BLaER1 treated with 17β-estradiol and CSF1 and Interleukin-3, amounts not matched to agents 10 nM and 100 nM (cell line): ENCODE measurements around the gene TUBA1C.
A peak's percentile ranks its signal among the peaks of the same experiment; 100 is the strongest.

Experiments used
- H3K27ac ChIP-seq, 11 experiments: shearing (Covaris generic); formaldehyde crosslinking; 2 replicates each; pipeline ENCODE4 v1.8.1; 2022
- H3K27me3 ChIP-seq, 11 experiments: shearing (Covaris generic); formaldehyde crosslinking; 2 replicates each; pipeline ENCODE4 v1.8.1; 2022
- H3K36me3 ChIP-seq, 11 experiments: shearing (Covaris generic); formaldehyde crosslinking; 2 replicates each; pipeline ENCODE4 v1.8.1; 2022
- H3K4me1 ChIP-seq, 10 experiments: shearing (Covaris generic); formaldehyde crosslinking; 2 replicates each; pipeline ENCODE4 v1.8.1; 2022
- H3K4me2 ChIP-seq, 11 experiments: shearing (Covaris generic); formaldehyde crosslinking; 2 replicates each; pipeline ENCODE4 v1.8.1; 2022
- H3K4me3 ChIP-seq, 10 experiments: shearing (Covaris generic); formaldehyde crosslinking; 2 replicates each; pipeline ENCODE4 v1.8.1; 2022
- H3K9ac ChIP-seq, 11 experiments: shearing (Covaris generic); formaldehyde crosslinking; 2 replicates each; pipeline ENCODE4 v1.8.1; 2022
- H3K9me3 ChIP-seq, 11 experiments: shearing (Covaris generic); formaldehyde crosslinking; replicated peaks in 1 of 11; 2 replicates each; pipeline ENCODE4 v1.8.1; 2022
- H4K20me1 ChIP-seq, 11 experiments: shearing (Covaris generic); formaldehyde crosslinking; 2 replicates each; pipeline ENCODE4 v1.8.1; 2022
- Cebpa-rat ChIP-seq, 11 experiments: shearing (Covaris generic); IDR thresholded peaks; 2 replicates each; pipeline ENCODE4 v1.8.1; 2022

TUBA1C gene

GRCh38 chr12:49264873-49265792 is at the start of gene TUBA1C:
TUBA1C (plus strand) TSS chr12:49265082; CDS start chr12:49265182, 100 bp downstream.
- H4K20me1 ChIP-seq, result peaks cover 36 to 52% (median 46%) of the 10 kb centered on the region in 11 experiments; a peak in 21 of 22 replicates

GRCh38 chr12:49219417-49220026 is 45.4 kb upstream of the TUBA1C start:
- no peak overlapping the region for H3K27ac ChIP-seq
- H3K27me3 ChIP-seq, result no peaks in the 10 kb centered on the region
- no peak for TF ChIP-seq Cebpa-rat (IDR thresholded peaks at IDR 0.05)
- H3K36me3 ChIP-seq, result no peaks in the 10 kb centered on the region
- H3K9ac ChIP-seq, result no peak overlapping the region
- no peaks in the 10 kb centered on the region for H4K20me1 ChIP-seq
- H3K4me3 ChIP-seq, result no peak overlapping the region
- H3K4me1 ChIP-seq, result peaks cover 16 to 84% (median 45%) of the 10 kb centered on the region in 10 experiments
- peak overlapping the region in 3 of 11 experiments; percentile 52 to 90 (median 61); a peak in 6 of 22 replicates for H3K4me2 ChIP-seq
- no peaks in the 10 kb centered on the region for H3K9me3 ChIP-seq

More at GRCh38 chr12:49264873-49265792, at the start of gene TUBA1C:
- Histone ChIP-seq H3K27ac (peak within 1 kb of the TSS; percentile 95 to 100 (median 97)), H3K9ac (peak within 1 kb of the TSS; percentile 95 to 100 (median 98)), H3K4me2 (peak within 1 kb of the TSS; percentile 85 to 99 (median 96)), H3K27me3 (no peaks in the 10 kb centered on the region), H3K9me3 (no peaks in the 10 kb centered on the region), H3K4me1 (peaks cover 66 to 85% (median 70%) of the 10 kb centered on the region in 10 experiments), H3K36me3 (peaks cover 25 to 45% (median 40%) of the 10 kb centered on the region in 11 experiments), H3K4me3 (peak within 1 kb of the TSS; percentile 85 to 99 (median 92))
- TF ChIP-seq Cebpa-rat (IDR thresholded peaks at IDR 0.05), result no peak

- H3K9ac ChIP-seq, result peak overlapping the region in 3 of 11 experiments; percentile 34 to 49 (median 43); a peak in 3 of 22 replicates
- no peaks in the 10 kb centered on the region for H3K27me3 ChIP-seq
- peak overlapping the region in 4 of 11 experiments; percentile 0 to 83 (median 18); a peak in 4 of 22 replicates for H3K27ac ChIP-seq
- no peaks in the 10 kb centered on the region for H3K36me3 ChIP-seq
- no peaks in the 10 kb centered on the region for H3K9me3 ChIP-seq
- peaks cover 2 to 84% (median 38%) of the 10 kb centered on the region in 10 experiments; a peak in 16 of 20 replicates for H3K4me1 ChIP-seq
- H3K4me2 ChIP-seq, result peak overlapping the region in 5 of 11 experiments; percentile 57 to 90 (median 85); a peak in 10 of 22 replicates
- no peaks in the 10 kb centered on the region for H4K20me1 ChIP-seq
- no peak overlapping the region; a peak in 1 of 20 replicates for H3K4me3 ChIP-seq
- TF ChIP-seq Cebpa-rat (IDR thresholded peaks at IDR 0.05), result no peak
These were observed 43.9 kb upstream of the TUBA1C start for GRCh38 chr12:49220972-49221371.

- TF ChIP-seq Cebpa-rat (IDR thresholded peaks at IDR 0.05), result no peak
- H3K4me1 ChIP-seq, result peaks cover 0 to 83% (median 38%) of the 10 kb centered on the region in 10 experiments; a peak in 15 of 20 replicates
- peak overlapping the region in 1 of 10 experiments; percentile 12; a peak in 2 of 20 replicates for H3K4me3 ChIP-seq
- peak overlapping the region in 7 of 11 experiments; percentile 13 to 88 (median 75); a peak in 13 of 22 replicates for H3K27ac ChIP-seq
- no peaks in the 10 kb centered on the region for H4K20me1 ChIP-seq
- H3K27me3 ChIP-seq, result no peaks in the 10 kb centered on the region
- peak overlapping the region in 6 of 11 experiments; percentile 34 to 77 (median 58); a peak in 9 of 22 replicates for H3K9ac ChIP-seq
- no peaks in the 10 kb centered on the region for H3K36me3 ChIP-seq
- no peaks in the 10 kb centered on the region for H3K9me3 ChIP-seq
- H3K4me2 ChIP-seq, result peak overlapping the region in 7 of 11 experiments; percentile 38 to 90 (median 77); a peak in 14 of 22 replicates
These were observed 41.8 kb upstream of the TUBA1C start for GRCh38 chr12:49223122-49223521.

GRCh38 chr12:49223590-49224369 is 41.1 kb upstream of the TUBA1C start:
- TF ChIP-seq Cebpa-rat (IDR thresholded peaks at IDR 0.05), result no peak

GRCh38 chr12:49225576-49226166 is 39.2 kb upstream of the TUBA1C start:
- Histone ChIP-seq H3K27me3 (no peaks in the 10 kb centered on the region), H3K4me1 (peaks cover 0 to 79% (median 39%) of the 10 kb centered on the region in 10 experiments; a peak in 15 of 20 replicates), H3K9ac (0 out of 22 replicates have a peak overlapping the region, but pooled peaks of 1 of the 11 experiments have one; percentile 12), H4K20me1 (no peaks in the 10 kb centered on the region), H3K4me3 (no peak overlapping the region), H3K36me3 (no peaks in the 10 kb centered on the region), H3K4me2 (peak overlapping the region in 4 of 11 experiments; percentile 21 to 90 (median 81); a peak in 8 of 22 replicates), H3K9me3 (no peaks in the 10 kb centered on the region), H3K27ac (peak overlapping the region in 4 of 11 experiments; percentile 41 to 60 (median 48); a peak in 6 of 22 replicates)
- TF ChIP-seq Cebpa-rat (IDR thresholded peaks at IDR 0.05), result no peak

More at GRCh38 chr12:49223590-49224369, 41.1 kb upstream of the TUBA1C start:
- H3K27me3 ChIP-seq, result no peaks in the 10 kb centered on the region
- no peaks in the 10 kb centered on the region for H4K20me1 ChIP-seq
- peak overlapping the region in 2 of 11 experiments; percentile 65 to 77; a peak in 4 of 22 replicates for H3K9ac ChIP-seq
- H3K4me1 ChIP-seq, result peaks cover 0 to 82% (median 38%) of the 10 kb centered on the region in 10 experiments; a peak in 15 of 20 replicates
- no peaks in the 10 kb centered on the region for H3K9me3 ChIP-seq
- H3K27ac ChIP-seq, result peak overlapping the region in 5 of 11 experiments; percentile 68 to 88 (median 81); a peak in 8 of 22 replicates
- H3K4me2 ChIP-seq, result peak overlapping the region in 5 of 11 experiments; percentile 72 to 90 (median 85); a peak in 10 of 22 replicates
- no peak overlapping the region for H3K4me3 ChIP-seq
- no peaks in the 10 kb centered on the region for H3K36me3 ChIP-seq

- H3K36me3 ChIP-seq, result no peaks in the 10 kb centered on the region
- no peaks in the 10 kb centered on the region for H3K9me3 ChIP-seq
- H3K27ac ChIP-seq, result no peak overlapping the region
- H3K4me3 ChIP-seq, result no peak overlapping the region
- no peak overlapping the region for H3K9ac ChIP-seq
- no peaks in the 10 kb centered on the region for H4K20me1 ChIP-seq
- no peak for TF ChIP-seq Cebpa-rat (IDR thresholded peaks at IDR 0.05)
- peaks cover 5 to 79% (median 36%) of the 10 kb centered on the region in 10 experiments for H3K4me1 ChIP-seq
- no peaks in the 10 kb centered on the region for H3K27me3 ChIP-seq
- 0 out of 22 replicates have a peak overlapping the region, but pooled peaks of 1 of the 11 experiments have one; percentile 1 for H3K4me2 ChIP-seq
These were observed 37.2 kb upstream of the TUBA1C start for GRCh38 chr12:49227713-49228112.
